Stimulated activated CD4-positive, alpha-beta T cell treated with anti-CD3 and anti-CD28 coated beads, Interleukin-15, amount 100 ng/mL, for 48 hours (primary cell): ENCODE results near the gene MIX23.
"Not testable (repeated sequence)": the region's sequence is repeated elsewhere in the genome, so short reads cannot be mapped to it uniquely, and the experiment has no call there.

Experiments
- DNase-seq, 2 donors: peaks; one replicate each; pipeline ENCODE4 v3.0.0-alpha.2; 2020; ENCODE audit warnings: low read depth in 2 of 2

MIX23 gene

DNA sequence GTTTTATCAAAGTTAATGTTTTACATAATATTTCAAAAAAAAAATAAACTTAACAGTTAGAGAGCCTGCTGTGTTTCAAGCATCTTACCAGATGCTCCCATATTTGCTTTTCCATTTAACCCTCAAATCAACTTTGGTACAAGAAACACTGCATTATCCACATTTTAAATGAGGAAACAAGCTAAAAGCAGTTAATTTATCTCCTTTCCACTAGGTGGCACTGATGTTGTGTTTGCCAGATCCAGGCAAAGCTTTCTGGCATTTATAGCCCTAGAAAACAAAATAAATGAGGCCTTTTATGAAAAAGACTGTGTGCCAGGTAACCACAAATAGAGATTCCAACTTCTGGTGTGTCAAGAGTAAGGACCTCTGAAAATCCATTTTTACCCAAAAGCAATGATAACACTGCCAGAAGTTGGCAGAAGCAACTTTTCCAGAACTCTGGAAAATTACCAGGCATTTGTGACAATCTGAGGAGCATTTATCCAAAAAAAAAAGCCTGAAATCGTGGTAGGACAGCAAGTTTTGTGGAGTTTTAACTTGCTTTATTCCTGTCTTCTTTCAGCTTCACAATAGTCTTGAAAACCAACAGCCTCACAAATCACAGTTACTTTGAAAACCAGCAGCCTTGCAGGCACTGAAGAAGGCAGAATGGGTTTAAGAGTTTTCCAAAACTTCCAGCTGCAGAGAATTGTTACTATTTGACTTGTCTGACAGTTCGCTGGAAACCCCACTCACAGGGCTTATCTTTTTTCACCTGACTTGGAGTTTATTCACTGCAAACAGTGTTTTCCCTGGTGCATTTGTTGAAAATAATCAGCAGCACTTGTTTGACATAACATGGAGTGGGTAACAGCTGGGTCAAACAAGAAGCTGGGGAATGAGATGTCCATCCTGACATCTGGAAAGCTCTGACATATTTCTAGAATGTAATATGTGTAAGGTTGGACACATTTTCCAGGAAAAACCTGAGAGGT, 10.1 kb upstream of the MIX23 start:
- DNase-seq: no peak

DNA sequence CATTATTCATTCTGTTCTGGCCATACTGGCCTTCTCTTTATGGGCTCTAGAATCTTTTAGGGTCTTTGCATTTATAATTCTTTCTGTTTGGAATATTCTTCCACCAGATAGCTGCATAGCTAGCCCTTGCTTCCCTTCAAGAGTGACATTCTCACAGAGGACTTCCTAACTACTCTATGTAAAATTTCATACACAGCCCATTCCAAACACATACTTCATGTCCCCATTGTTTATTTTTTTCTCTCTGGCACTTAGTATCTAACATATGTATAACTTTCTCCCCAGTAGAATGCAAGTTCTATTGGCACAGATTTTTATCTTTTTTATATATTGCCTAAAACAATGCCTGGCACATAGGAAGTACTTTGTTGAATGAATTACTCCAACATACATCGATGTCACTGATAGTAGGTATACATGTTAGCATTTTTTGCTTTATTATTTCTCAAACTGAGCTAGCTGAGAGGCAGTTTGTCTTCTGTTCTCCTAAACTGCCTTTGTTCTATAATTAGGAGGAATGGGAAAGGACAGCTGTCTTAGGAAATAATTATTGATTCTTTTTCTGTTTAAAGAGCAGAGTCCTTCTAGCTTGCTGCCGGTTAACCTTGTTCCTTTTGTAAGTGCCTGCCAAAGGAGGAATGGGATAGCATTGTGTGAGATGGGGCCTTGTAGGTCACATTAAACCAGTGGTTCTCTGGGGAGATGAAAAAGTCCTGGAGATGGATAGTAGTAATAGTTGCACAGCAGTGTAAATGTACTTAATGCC, 8.8 kb upstream of the MIX23 start:
- DNase-seq: no peak

DNA sequence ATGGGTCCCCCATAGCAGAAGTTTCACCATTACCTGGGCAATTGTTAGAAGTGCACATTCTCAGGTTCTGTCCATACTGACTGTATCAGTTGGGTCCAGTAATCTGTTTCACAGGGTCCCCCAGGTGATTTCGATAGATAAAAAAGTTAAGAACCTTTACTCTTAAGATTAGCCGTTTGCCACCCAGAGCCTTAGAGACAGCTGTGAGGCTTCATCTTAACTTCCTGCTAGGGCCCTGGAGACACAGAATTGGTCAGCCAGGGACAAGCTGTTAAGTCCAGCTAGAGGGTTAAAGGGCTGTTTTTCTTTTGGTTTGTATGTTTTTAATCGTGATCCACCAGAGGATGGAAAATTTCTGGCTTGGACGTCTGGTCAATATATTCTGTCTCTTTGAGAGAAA, 7.6 kb upstream of the MIX23 start:
- DNase-seq: no peak

DNA sequence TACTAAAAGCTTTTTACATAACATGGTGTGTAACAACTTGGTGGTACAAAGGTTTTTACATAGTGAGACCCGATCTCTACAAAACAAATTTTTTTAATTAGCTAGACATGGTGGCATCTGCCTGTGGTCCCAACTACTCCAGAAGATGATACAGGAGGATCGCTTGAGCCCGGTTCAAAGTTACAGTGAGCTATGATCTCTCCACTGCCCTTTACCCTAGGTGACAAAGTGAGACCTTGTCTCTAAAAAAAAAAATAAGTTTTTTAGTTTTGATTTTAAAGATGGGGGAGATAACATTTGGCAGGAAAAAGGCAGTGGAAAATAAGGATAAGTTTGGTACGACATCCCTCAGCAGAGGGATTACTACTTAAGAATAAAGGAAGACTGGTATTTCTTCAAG, 6.9 kb upstream of the MIX23 start:
- no peak for DNase-seq

DNA sequence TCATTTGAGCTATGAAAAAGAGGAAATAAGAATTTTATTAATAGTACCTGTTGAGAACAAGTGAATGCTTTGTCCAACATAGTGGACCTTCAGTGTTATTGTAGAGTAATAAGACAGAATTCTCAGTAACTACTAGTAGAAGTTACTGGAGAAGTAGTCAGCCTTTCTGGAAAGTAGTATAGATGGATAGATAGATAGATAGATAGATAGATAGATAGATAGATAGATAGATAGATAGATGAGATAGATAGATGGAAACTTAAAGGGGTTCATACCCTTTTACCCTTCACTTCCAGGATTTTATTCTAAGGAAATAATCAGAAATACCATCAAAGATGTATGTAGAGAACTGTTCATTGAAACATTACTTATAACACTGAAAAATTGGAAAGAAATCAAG, 6.2 kb upstream of the MIX23 start:
- no peak for DNase-seq

DNA sequence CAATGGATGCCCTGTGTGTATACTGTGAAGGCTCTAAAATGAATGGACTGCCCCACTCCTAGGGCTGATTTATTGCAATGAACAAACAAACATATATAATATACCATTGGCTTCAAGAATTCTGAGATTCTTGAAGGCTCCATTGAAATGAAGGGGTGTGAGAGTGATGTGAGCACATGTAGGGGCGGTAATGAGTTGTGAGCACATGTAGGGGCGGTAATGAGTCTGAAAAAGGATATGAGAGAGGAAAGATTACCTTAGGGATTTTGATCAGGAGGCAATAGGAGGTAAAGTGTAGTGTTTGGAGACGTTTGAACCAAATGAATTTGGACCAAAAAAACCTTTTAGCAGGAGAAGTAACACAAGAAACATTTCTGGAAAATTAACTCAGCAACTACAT, 4.7 kb upstream of the MIX23 start:
- DNase-seq: no peak

DNA sequence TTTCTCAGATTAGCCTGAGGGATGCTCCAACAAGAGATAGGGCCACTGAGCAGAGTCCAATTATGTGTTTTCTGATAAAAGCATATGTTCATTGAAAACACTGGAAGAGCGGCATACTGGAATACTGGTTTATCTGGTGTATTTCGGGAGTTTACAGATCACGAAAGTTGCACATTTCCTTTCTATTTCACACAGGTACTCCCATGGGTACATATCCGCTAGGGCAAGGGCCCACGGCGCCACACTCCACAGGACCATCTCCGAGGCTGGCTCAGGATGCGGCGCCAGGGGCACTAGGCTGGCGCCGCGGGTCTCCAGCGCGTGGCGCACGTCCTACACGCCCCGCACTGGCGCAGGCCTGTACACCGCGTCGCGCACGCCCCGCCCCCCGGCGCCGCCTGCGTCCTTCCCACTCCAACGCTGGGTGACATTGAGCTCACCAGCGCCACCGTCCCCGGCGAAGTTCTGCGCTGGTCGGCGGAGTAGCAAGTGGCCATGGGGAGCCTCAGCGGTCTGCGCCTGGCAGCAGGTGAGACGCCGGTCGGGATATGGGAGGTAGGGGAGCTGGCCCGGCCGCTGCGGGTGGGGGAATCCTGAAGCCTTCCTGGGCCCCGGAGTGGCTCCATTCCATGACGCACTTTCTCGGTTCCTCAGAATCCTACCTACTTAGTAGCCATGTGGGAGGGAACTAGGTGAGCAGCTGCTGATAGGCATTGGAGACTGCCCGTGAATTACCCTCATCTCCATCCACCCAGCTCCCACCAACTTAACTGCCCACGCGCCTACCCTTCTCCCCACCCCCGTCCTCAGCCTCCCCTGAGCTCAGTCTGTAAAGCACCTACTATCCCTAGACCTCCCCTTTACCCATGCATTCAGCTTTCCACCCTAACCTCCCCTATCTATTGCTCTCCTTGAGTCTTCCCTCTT, 1.0 kb upstream of the MIX23 start, which contains the start of gene FAM162A:
Gene FAM162A, plus strand, starts transcription at position 412 of the 927 bp plus-strand sequence. Its CDS starts 84 bp downstream, at position 496.
- peak; percentile 86 to 92 for DNase-seq

DNA sequence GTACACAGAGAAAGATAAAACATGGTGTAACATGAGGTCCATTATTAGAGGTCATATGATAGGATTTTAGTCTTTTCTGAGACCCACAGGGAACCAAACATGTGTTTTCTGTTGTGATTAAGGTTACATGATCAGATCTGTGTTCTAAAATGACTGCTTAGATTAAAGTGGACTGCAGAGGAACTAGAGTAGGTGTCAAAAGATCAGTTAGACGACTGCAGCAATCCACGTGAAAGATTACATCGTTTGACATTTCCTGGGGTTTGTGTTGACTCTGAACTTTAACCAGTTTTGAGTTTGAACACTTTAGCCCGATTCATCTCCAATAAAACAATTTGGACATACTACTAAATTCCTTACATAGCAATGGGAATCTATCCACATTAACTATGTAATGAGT, 5.1 kb downstream of the MIX23 start:
- no peak for DNase-seq

DNA sequence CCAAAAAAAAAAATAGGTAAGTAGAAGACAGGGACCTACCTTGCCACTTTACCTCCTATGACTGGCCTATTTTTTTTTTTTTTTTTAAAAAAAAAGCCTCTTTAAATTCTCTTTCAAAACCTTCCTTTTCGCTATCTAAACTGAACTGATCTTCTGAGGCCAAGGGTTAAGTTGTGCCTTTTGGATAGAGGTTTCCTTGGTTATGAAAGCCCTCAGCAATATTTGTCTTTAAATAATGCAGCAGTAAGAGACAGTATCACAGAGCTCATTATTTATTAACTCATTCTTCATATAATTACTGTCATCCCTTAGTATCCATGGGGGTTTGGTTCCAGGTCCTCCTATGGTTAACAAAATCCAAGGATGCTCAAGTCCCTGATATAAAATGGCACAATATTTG, 9.0 kb downstream of the MIX23 start:
- no peak for DNase-seq

DNA sequence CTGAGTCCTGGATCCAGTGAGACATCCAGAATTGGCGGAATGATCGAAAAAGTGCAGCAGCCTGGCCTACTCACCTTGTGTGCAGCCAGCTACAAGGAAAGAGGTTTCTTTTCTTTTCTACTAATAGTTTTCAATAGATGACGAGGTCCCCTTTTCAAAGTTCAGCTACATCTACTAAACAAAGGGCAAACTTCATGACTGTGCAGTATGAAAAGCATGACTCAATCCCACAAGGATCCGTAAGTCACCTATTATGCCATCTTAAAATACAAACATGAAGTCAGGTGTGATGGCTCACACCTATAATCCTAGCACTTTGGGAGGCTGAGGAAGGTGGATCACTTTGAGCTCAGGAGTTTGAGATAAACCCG, 16.7 kb downstream of the MIX23 start:
- DNase-seq: no peak

DNA sequence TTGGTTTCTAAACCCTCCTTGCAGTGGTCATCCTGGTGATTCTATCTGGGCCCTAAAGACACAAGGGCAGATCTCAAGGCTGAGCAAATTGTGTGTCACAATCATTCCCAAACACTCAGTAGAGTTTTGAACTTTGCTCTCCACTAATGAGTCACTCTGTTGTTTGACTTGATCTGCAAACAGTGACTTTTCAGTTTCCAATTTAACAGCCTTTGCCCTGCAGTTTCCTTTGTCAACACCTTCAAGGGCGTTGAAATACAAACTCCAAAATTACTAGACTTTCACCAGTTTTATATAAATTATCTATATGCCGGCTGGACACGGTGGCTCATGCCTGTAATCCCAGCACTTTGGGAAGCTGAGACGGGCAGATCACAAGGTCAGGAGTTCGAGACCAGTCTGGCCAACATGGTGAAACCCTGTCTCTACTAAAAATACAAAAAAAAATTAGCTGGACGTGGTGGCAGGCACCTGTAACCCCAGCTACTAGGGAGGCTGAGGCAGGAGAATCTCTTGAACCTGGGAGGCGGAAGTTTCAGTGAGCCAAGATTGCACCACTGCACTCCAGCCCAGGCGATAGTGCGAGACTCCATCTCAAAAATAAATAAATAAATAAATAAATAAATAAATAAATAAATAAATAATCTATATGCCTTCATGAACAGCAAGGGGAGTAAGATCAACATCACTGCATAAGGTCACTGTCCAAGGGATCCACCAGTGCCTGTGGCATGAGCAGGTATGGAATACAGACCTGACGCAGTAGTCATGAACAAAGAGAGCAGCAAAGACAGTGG, 17.3 kb downstream of the MIX23 start:
- not testable (repeated sequence) for DNase-seq

DNA sequence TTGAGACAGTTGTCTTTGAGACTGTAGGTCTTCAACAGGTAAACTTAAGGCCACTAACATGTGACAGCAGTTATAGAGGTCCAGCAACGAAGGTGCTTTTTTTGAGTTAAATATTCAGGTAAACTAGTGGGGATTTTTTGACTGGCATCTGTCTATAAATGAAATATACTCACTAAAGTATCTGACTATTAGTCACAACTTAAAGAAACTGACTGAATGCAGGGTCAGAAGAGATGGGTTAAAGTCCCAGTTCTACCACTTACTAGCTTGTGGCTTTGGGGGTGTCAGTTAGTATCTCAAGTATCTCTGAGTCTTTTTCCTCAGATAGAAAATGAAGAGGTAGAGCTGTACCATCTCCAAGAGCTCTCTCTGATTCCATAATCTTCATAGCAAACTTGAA, 18.0 kb downstream of the MIX23 start:
- no peak for DNase-seq

DNA sequence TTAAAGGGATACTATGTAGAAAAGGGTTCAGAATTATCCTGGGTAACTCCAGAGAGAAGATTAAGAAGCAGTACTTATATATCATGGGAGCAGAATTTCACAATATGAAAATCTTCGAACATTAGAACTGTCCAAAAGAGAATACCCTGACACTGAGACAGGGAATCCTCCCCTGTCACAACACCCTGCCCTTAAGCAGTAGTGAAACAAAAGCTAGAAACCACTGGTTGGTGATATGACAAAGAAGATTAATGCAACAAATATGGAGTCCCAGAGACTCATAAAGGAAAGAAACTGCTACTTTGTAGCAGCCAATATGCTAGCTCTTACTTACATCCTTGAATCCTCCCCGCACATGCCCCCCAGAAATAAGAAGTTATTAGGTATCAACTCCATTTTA, 18.5 kb downstream of the MIX23 start:
- no peak for DNase-seq

DNA sequence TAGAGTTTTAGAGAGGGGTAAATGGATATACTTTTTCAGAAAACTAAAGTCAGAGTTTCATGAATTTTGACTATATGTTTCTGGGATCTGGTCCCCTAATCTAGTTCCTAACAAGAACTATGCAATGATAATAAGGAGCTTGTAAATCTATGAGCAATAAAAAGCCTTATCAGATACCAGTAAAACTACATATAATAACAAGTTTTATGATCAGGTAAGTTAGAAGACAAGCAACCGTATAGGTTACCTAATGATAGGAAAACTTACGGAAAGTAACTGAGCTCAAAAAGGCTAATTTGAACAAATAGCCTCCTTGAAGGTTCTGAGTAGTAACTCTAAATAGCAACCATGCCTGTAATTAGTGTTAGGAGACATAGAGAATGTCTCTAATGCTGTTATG, 21.0 kb downstream of the MIX23 start:
- no peak for DNase-seq

DNA sequence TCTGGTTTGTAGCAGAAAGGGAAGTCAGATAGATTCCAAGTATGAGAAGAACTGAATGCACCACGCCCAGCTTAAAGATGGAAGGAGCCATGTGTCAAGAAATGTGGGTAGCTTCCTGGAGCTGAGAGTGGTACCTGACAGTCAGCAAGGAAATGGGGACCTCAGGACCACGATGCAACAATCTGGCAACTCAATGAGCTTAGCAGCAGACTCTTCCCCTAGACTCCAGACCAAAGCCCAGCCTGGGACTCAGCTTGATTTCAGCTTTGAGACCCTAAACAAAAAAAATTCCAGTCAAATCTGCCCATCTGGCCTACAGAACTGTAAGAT, 24.4 kb downstream of the MIX23 start:
- DNase-seq: no peak

DNA sequence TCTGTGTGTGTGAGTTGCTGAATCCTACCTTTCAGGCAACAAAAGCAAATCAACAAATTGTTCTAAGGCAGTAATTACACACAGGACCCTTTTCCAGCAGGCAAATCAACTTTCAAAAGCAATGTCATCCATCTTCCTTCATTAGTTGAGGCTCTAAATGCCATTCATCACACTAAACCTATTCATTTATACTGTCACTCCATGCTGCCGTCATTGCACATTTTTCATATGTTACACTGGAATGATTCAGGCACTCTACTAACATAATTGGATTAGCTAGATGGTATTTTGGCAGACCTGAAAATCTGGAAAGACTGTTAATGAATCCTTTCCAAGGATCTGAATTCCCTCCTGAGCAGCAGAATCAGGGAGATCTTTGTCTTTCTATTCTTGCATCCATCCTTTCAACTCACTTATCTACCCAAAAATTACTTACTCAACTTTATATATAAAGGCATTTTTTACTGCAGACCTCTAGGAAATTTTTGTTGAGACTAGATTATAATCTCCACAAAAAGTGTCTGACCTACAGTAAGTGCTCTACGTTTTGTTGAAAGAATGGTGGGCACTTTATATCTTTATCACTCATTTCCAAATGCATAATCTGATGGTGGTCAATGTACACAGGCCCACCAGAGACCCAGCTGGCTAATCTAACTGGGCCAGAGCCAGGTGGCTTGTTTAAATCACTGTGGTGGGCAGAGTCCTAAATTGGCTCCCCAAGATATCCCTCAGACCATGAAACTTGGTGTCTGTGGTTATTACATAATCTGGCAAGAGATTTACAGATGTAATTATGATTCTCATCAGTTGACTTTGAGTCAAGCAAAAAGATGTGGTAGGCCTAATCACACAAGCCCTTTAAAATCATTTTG, 25.0 kb downstream of the MIX23 start:
- DNase-seq: no peak

DNA sequence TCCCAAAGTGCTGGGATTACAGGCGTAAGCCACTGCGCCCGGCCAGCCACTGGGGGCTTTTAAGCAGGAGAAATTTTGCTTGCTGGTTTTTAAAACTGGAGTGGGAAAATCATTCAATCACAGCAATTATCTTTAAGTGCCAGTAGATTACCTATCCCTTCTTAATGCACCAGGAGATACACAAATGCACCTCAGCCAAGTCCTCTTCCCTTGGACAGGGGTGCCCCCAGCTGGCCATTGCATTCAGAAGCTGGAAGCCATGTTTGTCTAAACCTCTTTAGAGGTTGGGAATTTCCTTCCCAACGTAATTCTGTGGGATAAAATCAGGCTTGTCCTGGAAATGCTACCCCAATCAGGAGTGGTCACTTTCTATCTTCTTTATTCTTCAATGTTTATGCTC, 26.6 kb downstream of the MIX23 start:
- DNase-seq: no peak

DNA sequence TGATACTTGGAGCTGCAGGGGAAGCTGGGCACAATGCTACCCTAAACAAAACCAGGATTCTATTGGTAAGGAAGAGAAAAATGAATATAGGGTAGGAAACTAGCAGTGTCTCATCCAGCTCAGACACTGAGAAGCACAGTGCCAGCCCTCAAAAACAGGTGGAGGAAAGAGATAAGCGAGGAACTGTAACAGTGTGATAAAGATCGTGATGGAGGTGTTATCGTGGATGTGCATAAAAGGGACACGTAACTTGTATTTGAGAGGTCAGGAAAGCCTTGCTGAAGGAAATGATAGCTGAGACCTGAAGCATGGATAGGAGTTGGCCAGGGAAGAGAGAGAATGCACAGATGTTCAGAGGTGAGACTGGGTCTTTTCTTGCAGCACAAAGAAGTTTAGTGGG, 27.4 kb downstream of the MIX23 start:
- no peak for DNase-seq

DNA sequence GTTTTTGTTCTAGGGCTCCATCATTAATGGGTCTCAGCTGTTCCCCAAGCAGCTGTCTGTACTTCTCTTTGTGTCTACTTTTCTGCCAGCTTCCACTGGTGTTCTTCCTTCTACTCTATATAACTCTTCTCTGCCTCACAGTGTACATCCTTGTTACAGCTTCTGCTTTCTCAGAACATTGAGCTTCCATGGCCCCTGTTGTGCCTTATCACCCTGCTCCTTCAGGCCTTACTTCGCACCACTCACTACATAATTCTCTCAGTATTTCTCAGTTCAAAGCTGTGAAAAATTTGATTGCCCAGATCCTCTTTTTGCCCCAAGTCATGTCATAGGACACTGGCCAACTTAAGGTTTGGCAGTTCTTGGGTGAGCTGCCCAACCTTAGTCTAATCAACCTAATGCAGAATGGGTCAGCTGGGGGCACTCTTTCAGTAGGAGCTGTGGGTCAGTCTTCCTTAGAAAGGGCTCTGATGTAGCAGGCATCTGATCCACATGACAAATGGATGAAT, 29.1 kb downstream of the MIX23 start:
- no peak for DNase-seq

DNA sequence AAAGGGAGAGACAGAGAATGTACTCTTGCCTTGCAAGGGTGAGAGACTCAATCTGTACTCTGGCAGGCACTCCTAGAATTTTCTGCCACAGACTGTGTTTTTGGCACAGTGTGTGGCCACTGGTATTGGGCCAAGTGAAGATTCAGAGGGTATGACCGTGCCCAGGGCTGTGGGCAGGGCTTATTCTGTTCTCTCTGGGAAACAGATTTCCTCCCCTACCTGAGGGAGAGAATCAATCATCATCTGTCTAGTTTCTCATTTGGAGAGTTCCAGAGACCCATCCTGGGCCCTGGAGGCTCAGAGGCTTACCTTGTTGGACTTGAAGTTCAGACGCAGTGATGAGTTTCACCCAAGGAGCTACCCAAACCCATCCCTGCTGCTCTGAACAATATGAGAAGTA, 29.8 kb downstream of the MIX23 start:
- no peak for DNase-seq
